ENCODE data around the gene PTPRN2. TPM values are rescaled to one million over a fixed set of nuclear protein-coding genes. Genes with fewer than 3 reads are reported as not detected.

PTPRN2 gene
- total and polyA plus RNA-seq, 2 of the 8 experiments (the other 6 are each of a cell fraction or from before 2014, with no cell fraction given) = 2.6 to 4.5 TPM

DNA sequence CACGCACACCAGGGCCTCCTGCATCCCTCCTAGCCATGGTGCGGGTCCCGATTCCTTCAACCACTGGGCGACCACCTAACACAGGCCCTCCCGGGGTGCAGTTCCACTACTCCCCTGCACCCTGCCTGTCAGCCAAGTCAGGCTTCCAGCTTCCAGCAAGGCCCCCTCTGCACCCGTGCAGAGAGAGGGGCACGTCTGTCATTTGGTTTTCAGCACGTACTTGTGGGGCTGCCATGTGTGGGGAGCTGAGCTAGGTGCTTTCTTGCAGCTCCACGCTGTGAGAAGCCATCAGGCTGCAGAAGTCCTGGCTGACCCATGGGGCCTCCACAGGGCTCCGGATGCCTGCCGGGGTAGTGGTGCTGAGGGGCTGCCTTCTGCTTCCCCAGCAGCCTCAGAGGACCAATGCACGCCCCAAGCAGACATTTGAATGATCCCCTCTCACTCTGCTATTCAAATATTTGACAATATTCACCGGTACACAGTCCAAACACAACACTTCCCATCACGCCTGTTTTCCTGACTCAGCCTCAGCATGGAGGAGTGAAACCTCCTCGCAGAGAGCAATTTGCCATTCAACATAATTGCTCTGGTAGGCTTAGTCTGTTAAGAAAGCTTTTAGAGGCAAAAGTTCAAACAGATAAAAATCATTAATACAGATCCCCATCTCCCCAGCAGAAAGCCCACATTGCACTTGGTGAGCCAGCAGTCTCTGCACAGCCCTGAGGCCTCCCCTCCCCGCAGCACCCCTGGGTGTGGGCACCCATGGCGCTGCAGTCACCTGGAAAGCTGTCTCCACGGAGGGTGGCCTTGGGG, 449.9 kb downstream of the PTPRN2 start (continued):
- TF ChIP-seq RNF2 (IDR thresholded peaks at IDR 0.05; ENCODE audit: borderline replicate concordance, low read depth, low read length, missing control alignments, poor library complexity, severe bottlenecking) (no peak), ATF2 (IDR thresholded peaks at IDR 0.05; ENCODE audit: low read length) (no peak), KDM4A (IDR thresholded peaks at IDR 0.05; ENCODE audit: low read depth, low read length, severe bottlenecking) (no peak), MAFK (IDR thresholded peaks at IDR 0.05; ENCODE audit: low read depth, low read length) (no peak), ZNF274 (IDR thresholded peaks at IDR 0.05; ENCODE audit: borderline replicate concordance, extremely low read depth, low read length) (no peak), SUZ12 (IDR thresholded peaks at IDR 0.05; ENCODE audit: low read length) (no peak), FOSL1 (IDR thresholded peaks at IDR 0.05; ENCODE audit: insufficient read depth, low read depth, low read length) (no peak), KDM1A (IDR thresholded peaks at IDR 0.05; ENCODE audit: borderline replicate concordance, low read length) (no peak), TCF12 (IDR thresholded peaks at IDR 0.05; ENCODE audit: low read depth, low read length) (no peak)

All from H1 (cell line).